CMK (cell line): ENCODE results near the gene NUP85.
"Not testable (repeated sequence)": the region's sequence is repeated elsewhere in the genome, so short reads cannot be mapped to it uniquely, and the experiment has no call there.

Source experiments
- DNase-seq: peaks from one replicate; pipeline ENCODE4 v3.0.0-alpha.2; 2010; ENCODE audit warnings: low read depth

NUP85 gene

DNA sequence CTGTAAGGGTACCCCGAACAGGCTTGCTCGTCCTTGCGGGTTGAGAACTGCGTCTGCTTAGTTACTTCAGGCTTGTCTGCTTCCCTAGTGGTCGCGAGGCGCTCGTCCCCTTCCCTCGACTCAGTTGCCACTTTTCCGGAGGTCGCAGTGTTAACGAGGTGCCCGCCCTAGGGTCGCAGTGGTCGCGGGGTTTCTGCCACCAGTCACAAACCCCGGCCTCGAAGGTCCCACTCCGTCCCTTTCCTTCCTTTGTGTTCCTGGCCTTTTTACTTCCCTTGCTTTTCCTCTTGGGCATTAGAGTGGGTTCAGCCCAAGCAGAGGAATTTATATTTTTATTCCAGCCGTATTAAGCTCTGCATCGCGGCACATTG lies 299 bp downstream of the NUP85 start:
- no peak for DNase-seq

DNA sequence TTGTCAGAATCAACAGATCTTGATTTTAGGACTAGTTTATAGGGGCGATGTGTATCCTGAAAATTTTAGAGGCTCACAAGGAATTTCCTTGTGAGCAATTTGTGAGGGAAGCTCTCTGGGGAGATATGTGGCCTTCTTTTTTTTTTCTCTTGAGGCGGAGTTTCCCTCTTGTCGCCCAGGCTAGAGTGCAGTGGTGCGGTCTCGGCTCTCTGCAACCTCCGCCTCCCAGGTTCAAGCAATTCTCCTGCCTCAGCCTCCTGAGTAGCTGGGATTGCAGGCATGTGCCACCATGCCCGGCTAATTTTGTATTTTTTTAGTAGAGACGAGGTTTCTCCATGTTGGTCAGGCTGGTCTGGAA lies 1.6 kb downstream of the NUP85 start:
- not testable (repeated sequence) for DNase-seq

DNA sequence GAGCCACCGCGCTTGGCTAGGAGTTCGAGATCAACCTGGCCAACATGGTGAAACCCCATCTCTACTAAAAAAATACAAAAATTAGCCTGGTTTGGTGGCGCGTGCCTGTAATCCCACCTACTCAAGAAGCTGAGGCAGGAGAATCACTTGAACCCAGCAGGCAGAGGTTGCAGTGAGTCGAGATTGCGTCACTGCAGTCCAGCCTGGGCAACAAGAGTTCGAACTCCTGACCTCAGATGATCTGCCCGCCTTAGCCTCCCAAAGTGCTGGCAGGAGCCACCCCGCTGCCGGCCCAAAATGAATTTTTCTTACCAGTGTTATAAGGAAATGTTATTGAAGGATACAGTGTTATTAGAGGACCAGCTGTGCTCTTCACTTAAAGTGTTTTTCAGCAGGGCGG lies 2.3 kb downstream of the NUP85 start:
- DNase-seq, result no peak

DNA sequence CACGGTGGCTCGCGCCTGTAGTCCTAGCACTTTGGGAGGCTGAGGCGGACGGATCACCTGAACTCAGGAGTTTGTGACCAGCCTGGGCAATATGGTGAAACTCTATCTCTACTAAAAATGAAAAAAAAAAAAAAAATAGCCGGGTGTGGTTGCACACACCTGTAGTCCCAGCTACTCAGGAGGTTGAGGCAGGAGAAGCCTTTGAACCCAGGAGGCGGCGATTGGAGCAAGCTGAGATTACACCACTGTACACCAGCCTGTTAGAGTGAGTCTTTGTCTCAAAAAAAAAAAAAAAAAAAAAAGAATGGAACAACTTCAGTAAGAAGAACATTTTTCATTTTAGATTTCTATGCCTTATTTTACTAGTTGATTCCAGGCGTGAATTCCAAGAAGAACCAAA lies 2.7 kb downstream of the NUP85 start:
- DNase-seq, result no peak

DNA sequence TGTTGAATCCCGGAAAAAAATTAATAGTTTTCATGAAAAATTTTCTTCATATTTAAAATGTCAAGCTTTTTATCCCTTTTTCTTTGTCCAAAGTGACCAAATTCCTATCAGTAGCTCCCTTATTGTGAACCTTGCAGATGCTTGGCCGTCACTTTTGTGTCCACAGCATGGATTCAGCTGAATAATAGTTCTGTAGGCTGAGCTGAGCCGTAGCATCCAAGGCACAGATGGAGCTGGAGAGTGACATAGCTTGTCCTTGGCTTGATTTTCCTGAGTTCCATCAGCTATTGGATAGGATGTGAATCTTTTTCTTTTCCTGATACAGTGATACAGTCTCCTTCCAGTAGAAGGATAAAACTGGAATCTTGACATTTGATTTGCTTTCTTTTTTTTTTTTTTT lies 3.6 kb downstream of the NUP85 start:
- no peak for DNase-seq

DNA sequence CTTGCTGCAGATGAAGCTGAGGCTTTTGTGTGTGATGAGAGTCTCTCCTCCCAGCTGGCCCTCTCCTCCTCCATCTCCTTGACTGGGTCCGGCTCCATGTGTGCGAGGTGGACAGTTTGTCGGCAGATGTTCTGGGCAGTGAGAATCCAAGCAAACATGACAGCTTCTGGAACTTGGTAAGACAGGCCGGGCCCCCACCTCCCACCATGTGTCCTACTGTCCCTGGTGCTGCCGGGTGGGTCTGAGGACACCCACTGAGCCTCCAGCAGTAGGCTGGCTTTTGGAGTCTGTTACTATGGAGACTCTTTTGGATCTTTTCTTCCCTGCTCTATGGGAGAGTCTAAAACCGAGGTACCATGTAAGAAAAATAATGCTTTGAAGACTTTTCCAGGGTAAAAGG lies 12.7 kb downstream of the NUP85 start:
- DNase-seq, result no peak

DNA sequence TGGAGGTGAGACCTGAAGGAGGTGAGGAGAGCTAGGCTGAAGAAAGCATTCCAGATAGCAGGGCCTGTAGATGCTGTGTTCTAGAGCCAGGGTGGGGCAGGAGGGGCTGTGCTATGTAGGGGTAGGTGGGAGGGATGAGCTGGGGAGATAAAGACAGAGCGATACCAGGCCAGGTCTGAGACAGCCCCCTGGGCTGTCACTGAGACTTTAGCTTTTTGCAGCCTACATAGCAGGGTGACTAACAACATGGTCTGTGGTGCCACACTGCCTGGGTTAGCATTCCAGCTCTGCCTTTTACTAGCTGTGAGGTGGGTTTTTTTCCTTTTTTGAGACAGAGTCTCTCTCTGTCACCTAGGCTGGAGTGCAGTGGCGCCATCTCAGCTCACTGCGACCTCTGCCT lies 14.3 kb downstream of the NUP85 start:
- no peak for DNase-seq

DNA sequence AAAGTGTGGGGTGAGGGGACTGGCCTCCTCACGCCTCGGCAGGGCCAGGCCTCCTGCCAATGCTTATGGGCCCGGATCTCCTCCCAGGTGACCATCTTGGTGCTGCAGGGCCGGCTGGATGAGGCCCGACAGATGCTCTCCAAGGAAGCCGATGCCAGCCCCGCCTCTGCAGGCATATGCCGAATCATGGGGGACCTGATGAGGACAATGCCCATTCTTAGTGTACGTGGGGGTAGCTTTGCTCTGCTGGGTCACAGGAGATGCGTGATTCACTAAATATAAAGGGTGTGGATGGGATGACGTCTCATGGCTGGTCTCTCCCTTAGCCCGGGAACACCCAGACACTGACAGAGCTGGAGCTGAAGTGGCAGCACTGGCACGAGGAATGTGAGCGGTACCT lies 19.5 kb downstream of the NUP85 start:
- no peak for DNase-seq

DNA sequence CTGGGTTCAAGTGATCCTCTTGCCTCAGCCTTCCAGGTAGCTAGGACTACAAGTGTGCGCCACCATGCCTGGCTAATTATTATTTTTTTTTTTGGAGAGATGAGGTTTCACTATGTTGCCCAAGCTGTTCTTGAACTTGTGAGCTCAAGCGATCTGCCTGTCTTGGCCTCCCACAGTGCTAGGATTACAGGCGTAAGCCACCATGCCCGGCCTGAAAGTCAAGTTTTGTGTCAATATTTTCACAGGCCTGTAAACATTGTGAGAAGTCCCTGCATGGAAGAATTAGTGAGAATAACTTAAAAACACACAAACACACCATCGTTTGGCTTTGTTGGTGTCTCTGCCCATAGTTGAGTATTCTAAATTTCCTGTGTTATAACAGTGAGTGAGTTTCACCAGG lies 22.2 kb downstream of the NUP85 start:
- no peak for DNase-seq

DNA sequence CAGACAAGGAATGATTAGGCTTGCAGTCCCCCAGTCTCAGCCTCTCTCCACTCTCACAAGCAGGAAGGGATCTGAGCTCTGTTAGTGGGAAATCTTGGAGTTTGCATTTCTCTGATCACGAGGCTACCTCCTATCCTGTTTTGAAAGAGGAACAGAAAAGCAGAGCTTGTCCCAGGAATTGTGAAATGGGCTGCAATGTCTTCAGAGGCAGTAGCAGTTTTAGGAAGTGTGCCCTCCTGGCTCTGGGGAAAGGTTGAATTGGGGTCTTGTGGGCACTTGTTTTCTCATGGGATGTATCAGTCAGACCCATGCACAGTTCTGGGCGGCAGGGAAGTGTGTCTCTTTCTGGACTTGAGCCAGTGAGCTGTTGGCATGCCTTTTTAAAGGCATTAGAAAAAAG lies 22.8 kb downstream of the NUP85 start:
- no peak for DNase-seq

DNA sequence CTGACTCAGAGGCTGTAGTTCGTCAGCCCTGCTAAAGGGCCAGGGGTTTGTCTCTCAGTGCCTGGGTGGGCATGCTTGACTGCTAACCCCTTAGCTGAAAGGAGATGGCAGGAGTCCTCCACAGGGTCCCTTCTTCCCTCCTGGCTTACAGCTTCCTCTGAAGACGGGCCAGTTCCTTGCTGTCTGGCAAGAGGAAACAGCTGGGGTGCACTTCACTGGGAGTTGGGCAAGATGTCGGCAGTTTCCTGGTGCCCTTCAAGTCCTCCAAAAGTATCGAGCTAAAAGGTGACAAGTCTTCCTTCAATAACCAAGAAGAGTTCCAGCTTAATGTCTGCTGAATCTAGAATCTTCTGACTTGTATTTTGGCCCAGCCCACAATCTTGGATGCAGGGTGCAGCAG lies 23.4 kb downstream of the NUP85 start:
- DNase-seq, result no peak

DNA sequence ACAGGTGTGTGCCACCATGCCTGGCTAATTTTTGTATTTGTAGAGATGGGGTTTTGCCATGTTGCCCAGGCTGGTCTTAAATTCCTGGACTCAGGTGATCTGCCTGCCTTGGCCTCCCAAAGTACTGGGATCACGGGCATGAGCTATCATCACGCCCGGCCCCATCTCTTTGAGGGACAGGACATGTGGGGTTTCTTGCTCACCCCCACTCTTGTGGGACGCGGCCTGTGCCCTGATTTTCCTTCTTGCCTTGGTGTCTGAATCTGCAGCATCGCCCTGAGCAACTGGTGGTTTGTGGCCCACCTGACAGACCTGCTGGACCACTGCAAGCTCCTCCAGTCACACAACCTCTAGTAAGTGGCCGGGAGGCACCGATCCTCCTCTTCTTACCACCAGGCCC lies 25.6 kb downstream of the NUP85 start:
- DNase-seq, result no peak

DNA sequence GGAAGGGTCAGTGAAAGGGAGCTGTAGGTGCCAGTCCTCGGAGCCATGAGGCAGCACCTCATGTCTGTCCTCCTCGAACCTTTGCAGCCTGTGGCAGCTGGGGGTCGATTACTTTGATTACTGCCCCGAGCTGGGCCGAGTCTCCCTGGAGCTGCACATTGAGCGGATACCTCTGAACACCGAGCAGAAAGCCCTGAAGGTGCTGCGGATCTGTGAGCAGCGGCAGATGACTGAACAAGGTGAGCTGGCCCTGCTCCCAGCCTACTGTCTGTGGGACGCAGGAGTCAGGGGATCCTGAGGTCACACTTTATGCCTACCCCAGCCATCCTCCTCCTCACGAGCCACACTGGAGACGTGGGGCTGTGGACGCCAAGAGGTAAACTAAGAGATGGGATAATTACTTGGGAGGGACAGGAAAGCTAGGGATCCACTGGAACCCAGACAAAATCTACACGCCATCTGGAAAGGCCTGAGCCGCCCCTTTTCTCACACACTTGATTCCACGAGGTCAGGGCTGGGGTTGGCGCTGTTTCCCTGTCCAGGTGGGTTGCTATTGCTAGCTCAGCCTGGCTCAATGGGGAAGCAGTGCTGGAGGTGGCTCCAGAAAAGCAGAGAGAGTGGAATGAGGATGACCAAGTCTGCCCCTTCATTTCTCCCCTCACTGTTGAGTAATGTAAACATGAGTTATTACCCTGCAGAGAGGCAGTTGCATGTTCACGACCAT lies 26.4 kb downstream of the NUP85 start:
- DNase-seq, result no peak

DNA sequence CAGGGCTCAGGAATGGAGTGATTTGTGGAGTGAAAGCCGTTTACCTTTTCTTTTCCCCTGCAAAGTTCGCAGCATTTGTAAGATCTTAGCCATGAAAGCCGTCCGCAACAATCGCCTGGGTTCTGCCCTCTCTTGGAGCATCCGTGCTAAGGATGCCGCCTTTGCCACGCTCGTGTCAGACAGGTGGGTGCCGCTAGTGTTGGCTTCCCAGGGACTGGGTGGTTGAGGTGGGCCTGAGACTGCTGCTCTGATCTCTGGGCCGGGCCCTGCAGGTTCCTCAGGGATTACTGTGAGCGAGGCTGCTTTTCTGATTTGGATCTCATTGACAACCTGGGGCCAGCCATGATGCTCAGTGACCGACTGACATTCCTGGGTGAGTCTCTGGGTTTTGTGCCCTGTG lies 27.3 kb downstream of the NUP85 start:
- DNase-seq, result no peak

DNA sequence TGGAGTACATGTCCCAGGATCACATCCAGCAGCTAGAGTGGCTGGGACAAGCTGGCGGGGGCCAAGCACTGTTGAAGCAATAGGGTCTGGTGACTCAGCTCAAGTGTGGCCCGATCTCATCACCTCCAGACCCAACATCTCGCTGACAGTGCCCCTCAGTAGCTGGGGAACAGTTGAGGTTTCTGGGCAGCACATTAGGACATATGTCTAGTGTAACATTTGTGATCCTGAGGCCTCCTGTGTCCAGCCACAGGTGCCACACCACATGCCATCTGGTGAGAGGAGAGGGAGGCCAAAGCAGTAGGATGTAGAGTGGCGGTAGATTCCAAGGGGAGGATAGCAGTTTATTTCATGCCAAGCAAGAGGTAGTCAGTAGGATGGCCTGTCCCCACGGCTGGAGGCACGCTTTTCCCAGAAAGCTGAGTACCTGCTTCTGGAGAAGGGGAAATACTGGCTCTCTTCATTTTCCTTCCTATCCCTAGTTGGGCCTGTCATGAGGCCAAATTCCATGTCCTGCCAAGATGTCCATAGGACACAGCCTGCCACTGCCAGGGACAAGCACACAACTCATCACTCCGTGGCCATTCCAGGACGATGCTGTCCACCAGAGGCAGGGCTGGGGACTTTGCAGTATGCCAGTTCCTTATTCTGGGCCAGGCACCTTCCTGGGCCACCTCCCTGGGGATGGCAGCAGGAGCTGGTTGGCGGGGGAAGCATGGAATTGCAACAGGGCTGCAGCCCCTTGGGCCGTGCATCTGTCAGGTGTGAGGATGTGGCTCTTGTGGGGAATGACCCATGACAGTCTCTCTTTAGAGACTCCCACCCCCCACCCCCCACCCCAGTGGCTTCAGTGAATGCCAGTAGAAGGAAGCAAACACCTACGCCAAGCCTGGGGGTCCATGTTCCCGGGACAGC lies 31.9 kb downstream of the NUP85 start:
- no peak for DNase-seq

DNA sequence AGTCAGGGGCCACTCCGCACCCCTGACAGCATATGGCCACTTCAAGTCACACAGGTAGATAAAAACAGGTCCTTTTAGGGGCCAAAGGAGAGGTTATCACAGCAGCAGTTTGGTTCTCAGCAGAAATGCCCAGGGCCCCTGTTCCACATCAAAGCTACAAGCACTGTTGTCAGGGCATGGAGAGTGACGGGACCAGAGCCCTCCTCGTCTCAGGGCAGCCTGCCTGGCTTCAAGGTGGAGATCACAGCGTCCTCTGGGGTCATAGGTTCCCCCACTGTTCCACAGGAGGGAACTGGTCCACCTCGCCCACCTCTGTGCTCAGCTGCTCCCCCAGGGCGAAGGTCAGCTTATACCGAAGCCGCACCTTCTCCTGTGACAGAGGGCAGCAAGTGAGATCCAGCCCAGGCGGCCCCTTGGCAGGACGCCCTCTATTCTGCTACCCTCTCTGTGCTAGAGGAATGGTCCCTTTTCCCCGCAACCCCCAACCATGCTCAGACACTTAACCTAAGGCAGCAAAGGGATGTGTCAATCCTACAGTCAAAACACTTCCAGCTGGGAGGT lies 32.6 kb downstream of the NUP85 start:
- no peak for DNase-seq

DNA sequence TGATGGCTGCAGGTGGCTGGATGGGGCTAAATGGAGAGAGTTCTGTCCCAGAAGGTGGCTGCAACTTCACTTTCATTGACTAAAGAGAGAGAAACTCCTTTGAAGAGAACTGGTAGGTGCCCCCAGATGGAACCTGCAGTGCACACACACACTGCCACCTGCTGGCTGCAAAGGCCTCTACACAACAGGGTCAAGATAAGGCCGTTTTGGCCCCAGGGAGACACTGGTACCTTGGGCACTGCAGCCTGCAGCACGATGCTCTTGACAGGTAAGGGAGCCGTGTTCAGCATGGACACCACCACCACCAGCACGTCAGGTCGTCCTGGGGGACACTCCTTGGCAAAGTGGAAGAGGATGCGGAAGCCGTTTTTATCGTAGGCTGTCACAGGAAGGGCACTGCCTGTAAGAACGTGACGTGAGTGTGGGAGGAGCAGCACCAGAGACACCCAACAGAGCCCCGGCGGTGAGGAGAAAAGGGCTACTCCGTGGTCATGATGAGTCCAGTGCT lies 33.3 kb downstream of the NUP85 start:
- peak; percentile 40 for DNase-seq

DNA sequence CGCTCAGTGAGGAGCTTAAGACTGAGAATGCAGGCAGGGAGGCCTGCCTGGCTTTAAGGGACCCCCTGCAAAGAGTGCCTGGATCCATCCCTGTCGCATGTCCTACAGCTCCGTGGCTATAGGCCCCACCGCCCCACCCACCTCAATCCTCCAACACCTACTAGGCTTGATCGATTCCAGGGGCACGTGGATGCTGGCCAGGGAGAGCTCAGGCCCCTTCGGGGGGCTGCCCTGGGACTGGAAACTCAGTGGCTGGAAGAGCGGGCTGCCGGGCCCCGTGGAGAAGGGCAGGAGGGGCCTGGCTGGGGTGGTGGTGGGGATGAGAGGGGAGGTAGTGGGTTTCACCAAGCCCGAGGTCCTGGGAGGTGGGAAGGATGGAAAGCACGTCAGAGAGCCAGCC lies 33.7 kb downstream of the NUP85 start:
- no peak for DNase-seq

DNA sequence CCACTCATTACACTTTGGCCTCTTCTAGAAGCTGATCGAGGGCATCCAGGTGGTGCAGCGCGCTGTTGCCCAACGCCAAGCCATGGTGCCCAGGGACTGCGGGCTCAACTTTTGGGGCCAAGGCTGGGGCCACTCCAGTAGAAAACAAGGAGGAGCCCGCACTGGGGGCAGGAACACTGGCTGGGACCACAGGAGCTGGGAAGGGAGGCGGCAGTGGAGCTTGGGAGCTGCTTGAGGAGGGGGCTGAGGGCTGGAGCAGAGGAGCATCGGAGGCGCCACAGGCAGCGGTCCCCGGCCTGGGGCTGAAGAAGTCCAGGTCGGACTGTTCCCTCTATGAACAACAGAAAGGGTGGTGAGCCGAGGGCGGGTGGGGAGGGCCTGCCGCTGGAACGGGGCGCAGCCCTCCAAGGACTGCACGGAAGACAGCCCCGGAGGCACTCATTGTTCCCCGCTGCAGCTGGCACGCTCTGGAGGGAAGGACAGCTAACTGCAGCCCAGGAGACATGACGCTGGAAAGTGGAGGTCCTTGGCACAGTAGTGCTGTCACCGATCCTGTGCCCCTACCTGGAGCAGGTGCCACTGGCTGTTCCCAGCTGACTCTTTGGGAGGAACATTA lies 34.4 kb downstream of the NUP85 start:
- DNase-seq, result no peak

DNA sequence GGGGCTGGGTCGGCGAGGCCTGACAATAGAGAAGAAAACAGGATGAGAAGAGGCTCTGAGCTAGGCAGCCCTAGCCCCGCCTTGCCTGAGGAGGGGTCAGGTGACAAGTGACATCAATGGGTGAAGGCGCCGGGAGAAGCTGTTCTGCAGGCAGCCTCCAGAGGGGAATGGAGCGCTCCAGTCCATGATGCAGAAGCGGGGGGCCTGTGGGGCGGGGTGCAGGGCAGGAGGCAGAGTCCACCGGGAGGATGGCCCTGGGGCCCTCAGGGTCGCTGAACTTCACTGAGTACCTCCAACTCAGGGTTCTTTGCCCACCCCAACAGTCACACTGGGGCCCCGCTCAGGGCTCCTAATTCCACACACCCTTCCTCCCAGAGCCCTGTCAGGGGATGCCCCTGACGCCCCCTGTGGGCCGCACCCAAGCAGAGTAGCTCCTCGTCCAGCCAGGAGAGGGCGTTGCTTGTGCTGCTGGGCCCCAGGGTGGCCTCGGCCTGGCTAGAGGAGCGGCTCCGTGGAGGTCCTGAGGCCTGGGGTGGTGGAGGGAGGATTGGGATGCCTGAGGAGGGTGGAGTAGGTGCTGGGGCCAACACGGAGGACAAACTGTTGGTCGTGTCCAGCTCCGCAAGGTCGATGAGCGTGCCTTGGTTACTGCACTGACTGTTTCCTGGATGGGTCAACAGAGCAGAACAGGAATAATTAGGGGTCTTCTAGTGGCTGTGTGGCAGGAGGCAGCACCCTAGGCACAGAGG lies 35.1 kb downstream of the NUP85 start:
- no peak for DNase-seq

DNA sequence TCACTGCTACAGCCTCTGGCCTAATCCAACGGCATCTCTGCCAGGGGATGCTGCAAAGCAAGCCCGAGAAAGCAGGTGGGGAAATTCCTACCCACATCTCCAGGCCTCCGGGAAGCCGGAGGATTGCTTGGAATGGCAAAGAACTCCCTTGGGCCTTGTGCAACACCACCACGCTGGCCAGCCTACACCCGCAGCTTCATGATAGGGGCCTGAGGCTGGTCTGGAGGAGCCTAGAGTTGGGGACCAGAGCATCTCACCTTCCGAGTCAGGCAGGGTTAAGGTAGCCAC lies 35.6 kb downstream of the NUP85 start:
- no peak for DNase-seq

DNA sequence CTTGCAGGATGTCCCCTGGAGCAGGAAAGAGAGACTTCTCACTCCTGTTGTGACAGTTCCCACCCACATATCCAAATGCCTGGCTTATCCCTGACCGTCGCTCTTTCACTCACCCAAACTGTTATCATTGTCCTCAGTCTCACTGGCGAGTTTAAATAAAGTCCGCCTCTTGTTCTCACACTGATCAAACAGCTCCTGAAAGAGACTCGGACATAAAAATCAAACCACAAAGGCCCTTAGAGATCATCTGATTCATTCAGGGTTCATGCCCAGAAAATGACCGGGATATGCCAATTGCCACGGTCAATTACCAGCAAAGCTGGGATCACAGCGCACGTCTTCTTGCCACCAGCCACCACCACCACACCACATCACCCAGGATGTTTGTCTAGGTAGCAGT lies 36.0 kb downstream of the NUP85 start:
- no peak for DNase-seq
